GM19463 (cell line): ENCODE results near the gene ZBTB17.

Experiments used
- ATAC-seq: cut with Tn5 transposase; IDR thresholded peaks from one replicate; pipeline ENCODE4 v1.9.1; 2021; ENCODE audit warnings: mild to moderate bottlenecking, moderate library complexity; ENCODE audit not compliant: unreplicated experiment

ZBTB17 gene

GRCh38 chr1:15962671-15963362 is 13.1 kb downstream of the ZBTB17 start:
- no peak for ATAC-seq

- no peak for ATAC-seq
These were observed 13.7 kb downstream of the ZBTB17 start for GRCh38 chr1:15962176-15962575.

GRCh38 chr1:15961492-15961891 is 14.4 kb downstream of the ZBTB17 start:
- ATAC-seq, result no peak

GRCh38 chr1:15960808-15961207 is 15.1 kb downstream of the ZBTB17 start:
- no peak for ATAC-seq

- no peak for ATAC-seq
These were observed 16.0 kb downstream of the ZBTB17 start for GRCh38 chr1:15959827-15960446.

GRCh38 chr1:15959424-15959823 is 16.5 kb downstream of the ZBTB17 start:
- no peak for ATAC-seq

GRCh38 chr1:15958793-15959192 is 17.1 kb downstream of the ZBTB17 start:
- no peak for ATAC-seq

- no peak for ATAC-seq
These were observed 17.8 kb downstream of the ZBTB17 start for GRCh38 chr1:15958111-15958510.

- ATAC-seq, result no peak
These were observed 18.4 kb downstream of the ZBTB17 start for GRCh38 chr1:15957221-15958095.

- no peak for ATAC-seq
These were observed 19.8 kb downstream of the ZBTB17 start for GRCh38 chr1:15956150-15956549.

GRCh38 chr1:15955552-15955951 is 20.3 kb downstream of the ZBTB17 start:
- ATAC-seq, result no peak

GRCh38 chr1:15954316-15954715 is 21.6 kb downstream of the ZBTB17 start:
- no peak for ATAC-seq

GRCh38 chr1:15953791-15954241 is 22.1 kb downstream of the ZBTB17 start:
- no peak for ATAC-seq

- no peak for ATAC-seq
These were observed 22.6 kb downstream of the ZBTB17 start for GRCh38 chr1:15953294-15953771.

- ATAC-seq, result no peak
These were observed 23.3 kb downstream of the ZBTB17 start for GRCh38 chr1:15952317-15953258.

GRCh38 chr1:15951341-15952153 is 24.4 kb downstream of the ZBTB17 start:
- ATAC-seq, result no peak

- no peak for ATAC-seq
These were observed 25.1 kb downstream of the ZBTB17 start for GRCh38 chr1:15950763-15951295.

- no peak for ATAC-seq
These were observed 25.6 kb downstream of the ZBTB17 start for GRCh38 chr1:15950302-15950701.
